ENCODE data around the gene DNAJA3. TPM values are rescaled to one million over a fixed set of nuclear protein-coding genes. Genes with fewer than 3 reads are reported as not detected.

The DNAJA3 gene
- total RNA-seq, 1 donor from 2014 or later, result 27.3 TPM

DNA sequence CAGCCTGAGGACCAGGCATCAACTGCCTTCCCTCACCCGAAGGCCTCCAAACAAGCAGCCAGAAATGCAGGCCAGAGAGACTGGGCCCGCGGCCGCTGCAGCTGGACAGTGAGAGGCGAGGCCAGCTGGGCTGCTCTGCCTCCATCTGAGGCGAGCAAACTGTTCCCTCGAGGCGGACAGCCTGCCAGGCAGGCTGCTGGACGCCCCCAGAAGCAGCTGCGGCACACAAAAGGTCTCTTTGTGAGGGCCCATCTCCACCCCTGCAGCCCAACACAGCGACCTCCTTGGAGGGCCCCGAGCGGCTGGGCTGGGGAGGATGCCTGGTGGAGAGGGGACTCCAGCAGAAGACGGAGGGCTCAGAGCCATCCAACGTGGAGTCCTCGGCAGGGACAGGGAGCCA, 14.0 kb upstream of the DNAJA3 start:
- Histone ChIP-seq H2AFZ (replicated peaks) (no peak overlapping the region), H3K79me2 (ENCODE audit: low read depth) (no peaks in the 10 kb centered on the region), H3K4me1 (peaks cover under 1% of the 10 kb centered on the region), H3K27ac (no peak overlapping the region), H3K9me3 (ENCODE audit: low read depth) (no peaks in the 10 kb centered on the region), H4K20me1 (ENCODE audit: low read depth) (peaks cover 5% of the 10 kb centered on the region), H3K4me3 (no peak overlapping the region), H3F3A (ENCODE audit: low read depth) (peaks cover 9% of the 10 kb centered on the region), H3K4me2 (no peak overlapping the region), H3K36me3 (no peaks in the 10 kb centered on the region), H3K27me3 (peaks cover under 1% of the 10 kb centered on the region), H3K9ac (no peak overlapping the region)
- no peak for DNase-seq (ENCODE audit: low spot score)
- no peak overlapping the region for H3K4me3 Mint-ChIP-seq
- no peaks in the 10 kb centered on the region for H3K9me3 Mint-ChIP-seq
- H3K27me3 Mint-ChIP-seq (ENCODE audit: insufficient read depth, low read depth), result peaks cover under 1% of the 10 kb centered on the region
- H3K36me3 Mint-ChIP-seq, result no peaks in the 10 kb centered on the region
- no peak overlapping the region for H3K27ac Mint-ChIP-seq
- peaks cover 17% of the 10 kb centered on the region for H3K4me1 Mint-ChIP-seq
- TF ChIP-seq EZH2 (IDR thresholded peaks at IDR 0.05), result no peak
- TF ChIP-seq CTCF (IDR thresholded peaks at IDR 0.05), result no peak
- TF ChIP-seq EZH2phosphoT487 (IDR thresholded peaks at IDR 0.05), result no peak

- H3K9me3 Mint-ChIP-seq, result no peaks in the 10 kb centered on the region
- Histone ChIP-seq H3F3A (ENCODE audit: low read depth) (peaks cover 14% of the 10 kb centered on the region), H3K27ac (no peak overlapping the region), H2AFZ (replicated peaks) (no peak overlapping the region), H3K4me3 (no peak overlapping the region), H4K20me1 (ENCODE audit: low read depth) (peaks cover 5% of the 10 kb centered on the region), H3K79me2 (ENCODE audit: low read depth) (no peaks in the 10 kb centered on the region), H3K4me2 (no peak overlapping the region), H3K36me3 (no peaks in the 10 kb centered on the region), H3K4me1 (peaks cover 3% of the 10 kb centered on the region), H3K27me3 (peaks cover 6% of the 10 kb centered on the region), H3K9me3 (ENCODE audit: low read depth) (no peaks in the 10 kb centered on the region), H3K9ac (no peak overlapping the region)
- H3K4me1 Mint-ChIP-seq, result peaks cover 19% of the 10 kb centered on the region
- no peak overlapping the region for H3K4me3 Mint-ChIP-seq
- no peak for DNase-seq (ENCODE audit: low spot score)
- no peak overlapping the region for H3K27ac Mint-ChIP-seq
- peaks cover 3% of the 10 kb centered on the region for H3K27me3 Mint-ChIP-seq (ENCODE audit: insufficient read depth, low read depth)
- TF ChIP-seq EZH2 (IDR thresholded peaks at IDR 0.05), result no peak
- TF ChIP-seq CTCF (IDR thresholded peaks at IDR 0.05), result no peak
- no peak for TF ChIP-seq EZH2phosphoT487 (IDR thresholded peaks at IDR 0.05)
- no peaks in the 10 kb centered on the region for H3K36me3 Mint-ChIP-seq
Observed at GRCh38 chr16:4412159-4412558, 13.5 kb upstream of the DNAJA3 start.

- H3K36me3 ChIP-seq, result no peaks in the 10 kb centered on the region
- H3K9me3 ChIP-seq (ENCODE audit: low read depth), result no peaks in the 10 kb centered on the region
- no peak overlapping the region for H3K27ac ChIP-seq
- peaks cover 13% of the 10 kb centered on the region for H3K27me3 ChIP-seq
- H3K9me3 Mint-ChIP-seq, result no peaks in the 10 kb centered on the region
- no peak overlapping the region for H3K4me2 ChIP-seq
- no peak for DNase-seq (ENCODE audit: low spot score)
- no peaks in the 10 kb centered on the region for H3K79me2 ChIP-seq (ENCODE audit: low read depth)
- H4K20me1 ChIP-seq (ENCODE audit: low read depth), result peaks cover 5% of the 10 kb centered on the region
- H3K27ac Mint-ChIP-seq, result no peak overlapping the region
- peaks cover 3% of the 10 kb centered on the region for H3K4me1 ChIP-seq
- TF ChIP-seq EZH2phosphoT487 (IDR thresholded peaks at IDR 0.05) (no peak), EZH2 (IDR thresholded peaks at IDR 0.05) (no peak), CTCF (IDR thresholded peaks at IDR 0.05) (no peak)
- H2AFZ ChIP-seq (replicated peaks), result no peak overlapping the region
- no peaks in the 10 kb centered on the region for H3K36me3 Mint-ChIP-seq
- H3F3A ChIP-seq (ENCODE audit: low read depth), result peaks cover 14% of the 10 kb centered on the region
- no peak overlapping the region for H3K4me3 ChIP-seq
- H3K4me3 Mint-ChIP-seq, result no peak overlapping the region
- peaks cover 5% of the 10 kb centered on the region for H3K27me3 Mint-ChIP-seq (ENCODE audit: insufficient read depth, low read depth)
- H3K9ac ChIP-seq, result no peak overlapping the region
- peaks cover 19% of the 10 kb centered on the region for H3K4me1 Mint-ChIP-seq
Observed at GRCh38 chr16:4412854-4413253, 12.8 kb upstream of the DNAJA3 start.
